ENCODE data around the gene MEOX1.
"Not testable (repeated sequence)": the region's sequence is repeated elsewhere in the genome, so short reads cannot be mapped to it uniquely, and the experiment has no call there.

Gene MEOX1

DNA sequence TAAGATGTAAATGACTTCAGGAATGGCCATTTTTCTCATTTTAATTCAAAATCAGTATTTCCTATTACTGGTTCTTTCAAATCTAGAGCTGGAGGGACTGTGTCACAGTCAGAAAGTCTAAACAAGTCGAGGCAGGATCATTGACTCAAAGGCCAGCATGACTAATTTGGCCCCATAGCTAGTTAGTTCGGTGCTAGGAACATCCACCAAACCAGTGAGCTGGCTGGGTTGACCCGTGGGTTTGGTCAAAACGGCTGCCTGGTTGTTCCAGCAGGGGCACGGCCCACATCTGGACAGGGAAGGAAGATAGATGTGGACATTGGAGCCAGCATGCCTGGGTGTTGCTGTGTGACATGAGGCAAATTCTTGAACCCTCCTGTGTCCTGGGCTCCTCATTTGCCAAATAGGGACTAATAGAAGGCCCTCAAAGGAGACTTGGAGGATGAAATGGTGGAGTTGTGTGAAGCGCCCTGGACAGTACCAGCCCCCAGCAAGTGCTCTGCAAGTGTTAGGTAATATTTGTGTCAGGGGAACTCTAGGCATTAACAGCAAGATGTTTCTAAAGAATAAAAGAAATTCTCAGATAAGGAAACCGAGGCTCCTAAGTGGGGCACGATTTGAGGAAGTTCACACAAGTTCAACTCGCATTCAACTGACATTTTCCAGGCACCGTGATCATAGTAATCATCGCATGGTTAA is 46.2 kb downstream of the MEOX1 start:
- DNase-seq = no peak

DNA sequence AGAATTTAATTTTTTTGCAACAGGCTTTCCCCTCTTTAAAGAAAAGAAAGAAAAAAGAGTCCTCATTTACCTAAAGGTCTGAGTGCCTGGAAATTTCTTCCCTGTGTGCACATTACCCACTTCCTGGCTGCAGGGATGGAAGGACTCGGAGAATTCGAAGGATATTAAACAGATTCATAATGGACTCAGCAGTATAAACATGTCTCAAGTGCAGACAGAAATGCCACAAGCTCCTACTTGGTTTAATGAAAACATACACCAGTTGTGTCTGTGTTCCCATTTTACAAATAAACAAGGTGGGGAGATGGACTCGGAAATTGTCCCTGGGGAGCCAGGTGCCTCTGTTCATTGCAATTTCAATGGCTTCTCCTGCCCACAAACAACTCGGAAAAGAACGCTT is 47.2 kb downstream of the MEOX1 start:
- DNase-seq = no peak

DNA sequence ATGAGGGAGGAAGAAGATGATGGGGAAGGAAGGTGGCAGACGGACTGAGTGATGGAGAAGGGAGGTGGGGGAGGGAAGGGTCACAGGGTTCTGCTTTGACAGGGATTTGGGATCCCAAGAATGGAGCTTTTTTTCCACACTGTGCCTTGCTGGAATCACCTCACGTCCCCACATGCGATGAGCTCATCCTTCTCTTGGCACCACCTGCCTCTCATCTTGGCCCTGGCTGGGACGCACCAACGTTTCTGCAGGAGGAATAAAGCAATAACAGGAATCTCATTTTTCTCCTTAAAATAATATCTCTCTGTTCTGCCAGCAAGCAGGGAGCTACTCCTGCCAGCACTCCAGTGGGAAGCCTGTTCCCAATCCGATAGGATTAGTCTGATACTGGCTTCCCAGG is 47.8 kb downstream of the MEOX1 start:
- DNase-seq = no peak

DNA sequence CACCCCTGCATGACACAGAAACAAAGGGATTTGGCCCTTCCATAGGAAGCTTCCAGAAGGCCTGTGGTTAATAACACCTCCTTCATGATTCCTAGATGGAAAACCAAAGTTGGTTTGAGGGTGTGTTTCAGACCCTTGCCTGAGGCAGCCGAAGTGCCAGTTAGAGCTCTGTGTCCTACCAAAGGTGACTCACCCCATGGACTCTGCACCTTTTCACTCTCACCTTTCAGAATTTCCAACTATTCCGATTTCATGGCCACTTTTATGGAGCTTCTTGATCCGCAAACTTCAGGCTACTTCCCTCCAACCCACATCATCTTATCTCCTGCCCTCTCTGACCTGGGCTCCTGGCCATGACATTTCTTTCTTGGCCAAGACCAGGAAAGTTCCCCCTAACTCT is 49.2 kb downstream of the MEOX1 start:
- DNase-seq = no peak

DNA sequence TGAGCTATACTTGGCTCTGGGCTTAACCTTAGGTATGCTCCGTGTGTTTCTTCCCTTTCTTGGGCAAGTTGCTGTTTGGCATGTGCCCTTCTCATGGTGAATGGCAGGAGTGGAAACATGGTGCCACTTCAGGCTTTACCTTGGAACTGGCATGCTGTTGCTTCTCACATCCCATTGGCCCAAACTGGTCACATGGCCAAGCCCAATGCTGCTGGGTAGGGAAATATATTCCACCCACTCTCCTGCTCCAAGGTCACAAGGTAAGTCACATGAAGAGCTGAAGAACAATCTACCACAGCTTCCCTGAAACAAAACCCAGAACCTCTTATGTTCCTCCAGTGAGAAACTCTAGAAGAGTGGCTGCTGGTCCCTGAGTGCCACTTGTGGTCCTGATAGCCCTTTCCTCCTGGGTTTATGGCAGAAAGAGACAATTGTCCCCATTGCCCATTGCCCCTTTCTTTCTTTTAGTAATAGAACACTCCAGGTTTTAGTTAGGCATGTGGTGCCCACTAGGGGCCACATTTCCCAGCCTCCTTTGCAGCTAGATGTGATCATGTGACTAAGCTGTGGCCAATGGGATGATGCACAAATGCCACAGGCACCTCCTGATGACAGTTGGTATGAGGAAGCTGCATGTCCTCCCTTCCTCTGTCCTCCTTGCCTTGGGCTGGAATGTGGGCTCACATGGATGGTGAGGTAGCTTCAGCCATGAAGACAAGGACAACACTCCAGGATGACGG is 50.3 kb downstream of the MEOX1 start:
- DNase-seq = no peak

DNA sequence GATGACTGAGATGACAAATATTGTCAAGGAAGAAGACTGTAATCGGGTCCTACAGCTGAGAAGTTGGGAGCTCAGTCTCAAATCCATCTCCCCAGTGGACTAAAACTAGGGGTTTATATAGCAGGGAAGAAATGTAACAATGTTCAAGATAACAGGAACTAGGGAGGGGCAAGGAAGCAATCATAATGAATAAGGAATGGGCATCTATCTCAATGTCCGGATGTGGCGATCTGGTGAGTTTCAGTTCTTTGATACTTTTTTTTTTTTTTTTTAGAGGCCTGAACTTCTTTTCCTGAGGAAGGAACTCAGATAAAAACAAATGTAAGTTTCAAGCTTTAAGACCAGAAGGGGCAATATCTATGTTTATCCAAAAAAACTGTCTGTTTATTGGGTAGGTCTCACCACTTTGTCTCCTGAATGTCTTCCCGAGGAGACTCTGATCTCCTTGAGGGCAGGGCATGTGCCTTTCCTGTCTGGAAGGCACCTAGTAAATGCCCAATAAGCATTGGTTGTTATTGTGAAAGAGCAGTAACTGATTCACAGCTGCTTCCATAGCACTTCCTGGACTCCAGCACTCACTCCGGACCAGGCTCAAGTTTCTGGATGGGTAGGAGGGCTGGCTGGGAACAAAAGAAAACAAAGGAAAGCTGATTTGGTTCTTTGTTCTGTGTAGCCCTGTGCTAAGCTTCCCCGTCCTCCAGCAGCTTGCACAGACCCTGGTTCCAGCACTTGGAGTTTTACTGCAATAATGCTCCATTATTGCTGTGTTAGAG is 51.9 kb downstream of the MEOX1 start:
- DNase-seq = no peak

DNA sequence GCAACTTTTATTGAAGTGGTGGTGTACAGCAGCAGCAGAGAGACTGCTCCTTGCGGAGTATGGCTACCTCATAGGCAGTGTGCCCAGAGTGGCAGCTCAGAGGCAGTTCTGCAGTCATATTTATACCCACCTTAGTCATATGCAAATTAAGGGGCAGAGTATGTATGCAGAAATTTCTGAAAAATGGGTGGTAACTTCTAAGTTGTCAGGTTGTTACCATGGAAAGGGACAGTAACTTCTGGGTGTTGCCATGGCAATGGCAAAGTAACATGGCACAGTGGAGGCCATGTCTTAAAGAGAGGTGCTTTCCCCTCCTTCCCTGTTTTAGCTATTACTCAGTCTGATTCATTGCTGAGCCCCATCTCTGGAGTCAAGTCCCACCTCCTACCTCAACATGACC is 53.4 kb downstream of the MEOX1 start:
- no peak for DNase-seq

DNA sequence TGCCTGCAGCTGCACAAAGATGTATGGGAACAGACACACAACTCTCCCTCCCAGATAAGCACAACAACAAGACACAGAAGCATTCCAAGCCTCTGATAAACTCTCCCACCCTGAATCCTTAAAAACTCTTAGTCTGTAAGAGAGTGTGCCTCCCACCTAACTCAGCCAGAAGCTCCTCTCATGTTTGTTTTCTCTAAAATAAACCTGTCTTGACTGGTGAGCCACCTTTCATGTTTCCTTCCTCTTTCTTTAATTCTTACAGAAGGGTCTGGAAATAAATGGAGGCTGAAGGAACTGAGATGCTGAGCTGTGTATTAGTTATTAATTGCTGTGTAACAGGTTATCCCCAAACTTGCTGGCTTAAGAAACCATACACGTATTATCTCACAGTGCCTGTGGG is 57.2 kb downstream of the MEOX1 start:
- no peak for DNase-seq

DNA sequence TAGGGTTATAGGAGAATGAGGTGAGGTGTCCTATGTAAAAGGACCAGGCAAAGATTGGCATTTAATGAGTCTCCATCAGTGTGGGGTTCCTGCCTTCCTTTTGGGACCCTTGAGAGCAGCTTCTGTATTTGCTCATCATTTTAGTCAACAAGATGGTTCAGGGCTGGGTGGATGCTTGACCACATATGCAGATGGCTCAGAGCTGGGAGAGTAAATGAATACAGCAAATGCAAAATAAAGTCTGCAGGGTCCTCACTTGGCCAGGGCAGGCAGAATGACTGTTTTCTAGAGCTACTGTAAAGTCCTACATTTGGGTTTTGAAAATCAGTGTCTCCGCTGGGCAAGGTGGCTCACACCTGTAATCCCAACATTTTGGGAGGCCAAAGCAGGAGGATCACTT is 58.4 kb downstream of the MEOX1 start:
- DNase-seq = no peak

DNA sequence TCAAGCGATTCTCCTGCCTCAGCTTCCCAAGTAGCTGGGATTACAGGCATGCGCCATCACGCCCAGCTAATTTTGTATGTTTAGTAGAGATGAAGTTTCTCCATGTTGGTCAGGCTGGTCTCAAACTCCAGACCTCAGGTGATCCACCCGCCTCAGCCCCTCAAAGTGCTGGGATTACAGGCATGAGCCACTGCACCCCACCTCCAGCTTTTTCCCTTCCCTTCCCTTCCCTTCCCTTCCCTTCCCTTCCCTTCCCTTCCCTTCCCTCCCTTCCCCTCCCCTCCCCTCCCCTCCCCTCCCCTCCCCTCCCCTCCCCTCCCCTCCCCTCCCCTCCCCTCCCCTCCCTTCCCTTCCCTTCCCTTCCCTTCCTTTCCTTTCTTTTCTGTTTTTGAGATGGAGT is 59.2 kb downstream of the MEOX1 start:
- DNase-seq = not testable (repeated sequence)

DNA sequence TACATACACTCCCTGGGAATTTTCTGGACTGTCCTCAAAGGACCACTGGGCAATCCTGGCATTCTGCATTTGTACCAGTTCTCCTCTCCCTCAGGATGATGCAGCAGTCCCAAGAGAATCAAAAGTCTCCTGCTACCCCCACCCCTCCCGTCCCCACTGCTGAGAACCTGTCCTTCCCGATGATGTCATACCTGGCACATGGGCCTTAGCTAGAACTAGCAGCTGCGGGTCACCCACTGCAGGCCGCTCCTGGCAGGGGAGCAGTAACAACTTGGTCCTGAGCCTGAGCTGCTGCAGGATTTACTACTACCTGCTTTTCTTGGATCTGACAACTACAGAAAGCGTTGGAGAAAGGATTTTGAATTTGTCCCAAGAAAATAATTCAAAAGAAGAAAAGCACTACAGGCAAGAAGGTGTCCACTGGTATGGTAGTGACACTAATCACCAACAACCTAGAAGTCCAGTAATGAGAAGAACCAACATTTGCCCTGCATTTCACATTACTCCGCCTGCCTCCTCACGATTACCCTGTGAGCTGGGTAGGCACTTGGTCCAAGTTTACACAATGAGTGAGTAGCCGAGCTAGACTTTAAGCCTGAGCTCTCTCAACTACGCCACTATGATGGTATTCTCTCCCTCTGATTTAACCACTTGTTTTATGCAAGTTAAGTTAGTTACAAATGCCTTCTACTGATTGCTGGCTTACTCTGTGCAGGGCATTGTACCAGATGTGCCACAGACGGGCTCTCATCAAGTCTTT is 60.3 kb downstream of the MEOX1 start:
- DNase-seq = no peak

DNA sequence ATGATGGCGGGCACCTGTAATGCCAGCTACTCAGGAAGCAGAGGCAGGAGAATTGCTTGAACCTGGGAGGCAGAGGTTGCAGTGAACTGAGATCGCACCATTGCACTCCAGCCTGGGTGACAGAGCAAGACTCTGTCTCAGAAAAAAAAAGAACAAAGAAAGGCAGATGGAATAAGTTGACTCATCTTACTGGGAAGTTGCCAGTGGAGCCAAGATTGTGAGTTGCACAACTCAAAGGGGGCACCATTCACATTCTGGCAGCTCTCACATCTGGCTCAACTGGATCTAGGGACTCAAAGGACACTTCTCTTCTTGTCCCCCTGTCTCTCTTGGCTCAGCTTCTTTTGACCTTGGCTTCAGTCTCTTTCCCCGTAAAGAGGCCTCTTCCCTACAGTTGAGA is 61.9 kb downstream of the MEOX1 start:
- DNase-seq = no peak

DNA sequence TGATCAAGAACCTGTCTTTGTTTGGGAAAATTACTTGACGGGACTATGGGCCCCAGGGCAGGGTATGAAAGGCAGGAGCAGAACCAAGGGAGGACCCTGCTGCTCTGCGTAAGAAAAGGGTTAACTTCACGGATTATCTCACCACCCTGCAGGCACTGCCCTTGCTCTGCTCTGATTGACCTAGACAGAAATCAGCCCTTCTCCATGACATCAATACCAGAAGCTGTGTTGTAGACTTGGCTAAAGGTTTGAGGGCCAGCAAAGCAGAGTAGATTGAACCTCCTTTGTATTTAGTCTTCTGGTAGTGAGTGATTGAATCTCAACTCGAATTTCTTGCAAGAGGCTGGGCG is 62.7 kb downstream of the MEOX1 start:
- DNase-seq = no peak

DNA sequence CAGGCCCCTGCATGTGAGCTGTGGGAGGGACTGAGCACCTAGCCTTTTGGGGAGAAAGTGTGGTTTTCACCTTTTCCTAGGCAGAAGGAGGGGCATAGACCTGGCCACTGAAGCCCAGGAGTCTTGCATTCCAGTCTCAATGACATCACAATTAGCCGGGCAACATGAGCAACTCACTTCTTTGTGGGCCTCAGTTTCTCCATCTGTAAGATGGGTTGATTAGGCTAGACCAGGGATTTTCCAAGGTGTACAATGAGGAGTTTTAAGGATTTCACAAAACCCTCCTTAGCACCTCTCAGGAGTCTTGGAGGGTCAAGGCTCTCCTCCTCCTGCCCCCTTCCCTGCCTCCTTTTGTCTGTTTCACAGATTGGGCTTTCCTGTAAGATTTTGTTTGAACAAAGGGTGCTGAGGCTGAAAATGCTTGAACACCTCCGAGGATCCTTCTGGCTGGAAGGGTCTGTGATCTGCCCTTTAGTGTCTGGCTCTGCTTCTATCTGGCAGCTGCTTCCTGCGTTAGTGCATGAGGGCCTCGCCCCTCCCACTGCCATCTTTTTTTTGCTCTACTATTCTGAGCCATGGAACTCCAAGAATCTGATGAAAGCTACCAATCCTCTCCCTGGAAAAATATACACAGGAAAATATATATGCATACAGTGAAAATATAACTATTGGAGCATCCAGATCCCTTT is 63.2 kb downstream of the MEOX1 start:
- no peak for DNase-seq

DNA sequence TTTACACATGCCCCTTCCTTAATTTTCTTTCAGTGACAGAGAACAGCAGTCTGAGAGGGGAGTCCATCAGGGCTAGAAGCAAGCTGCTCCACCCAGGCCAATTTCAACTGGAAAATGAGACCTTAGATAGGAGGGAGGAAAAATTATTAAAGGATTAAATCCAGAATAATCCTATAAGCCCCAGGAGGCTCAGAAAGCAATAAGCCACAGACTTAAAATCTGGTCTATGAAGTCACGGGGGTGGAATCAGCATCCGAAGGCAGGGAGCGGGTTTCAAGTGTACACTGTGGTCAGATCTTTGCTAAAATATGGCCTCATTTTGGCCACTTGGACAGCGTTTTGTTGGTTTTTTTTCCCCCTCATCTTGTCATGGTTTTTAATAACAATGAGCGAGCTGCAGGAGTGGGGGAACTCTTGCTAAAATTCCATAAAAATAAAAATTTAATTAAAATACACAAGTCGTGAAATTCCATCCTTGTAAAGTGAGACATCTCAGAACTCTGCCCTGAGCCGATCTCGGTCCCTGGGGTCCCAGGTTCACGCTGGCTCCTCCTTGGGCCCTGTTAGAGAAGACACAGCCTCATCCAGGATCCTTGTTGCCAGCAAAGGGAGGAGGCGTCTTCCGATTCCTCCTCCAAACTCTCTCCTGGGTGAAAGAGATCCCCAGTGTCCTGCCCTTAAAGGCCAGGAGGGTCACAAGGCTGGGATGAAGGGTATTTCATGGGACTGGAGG is 63.9 kb downstream of the MEOX1 start:
- no peak for DNase-seq

DNA sequence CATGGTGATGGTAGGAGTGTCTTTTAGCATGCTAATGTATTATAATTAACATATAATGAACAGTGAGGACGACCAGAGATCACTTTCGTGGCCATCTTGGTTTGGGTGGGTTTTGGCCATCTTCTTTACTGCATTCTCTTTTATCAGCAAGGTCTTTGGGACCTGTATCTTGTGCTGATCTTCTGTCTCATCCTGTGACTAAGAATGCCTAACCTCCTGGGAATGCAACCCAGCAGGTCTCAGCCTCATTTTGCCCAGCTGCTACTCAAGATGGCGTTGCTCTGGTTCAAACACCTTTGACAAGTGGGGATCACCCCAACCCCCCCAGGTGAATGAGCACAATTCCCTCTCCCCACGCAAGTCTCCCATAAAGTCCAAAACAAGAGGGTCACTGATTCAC is 66.3 kb downstream of the MEOX1 start:
- no peak for DNase-seq

DNA sequence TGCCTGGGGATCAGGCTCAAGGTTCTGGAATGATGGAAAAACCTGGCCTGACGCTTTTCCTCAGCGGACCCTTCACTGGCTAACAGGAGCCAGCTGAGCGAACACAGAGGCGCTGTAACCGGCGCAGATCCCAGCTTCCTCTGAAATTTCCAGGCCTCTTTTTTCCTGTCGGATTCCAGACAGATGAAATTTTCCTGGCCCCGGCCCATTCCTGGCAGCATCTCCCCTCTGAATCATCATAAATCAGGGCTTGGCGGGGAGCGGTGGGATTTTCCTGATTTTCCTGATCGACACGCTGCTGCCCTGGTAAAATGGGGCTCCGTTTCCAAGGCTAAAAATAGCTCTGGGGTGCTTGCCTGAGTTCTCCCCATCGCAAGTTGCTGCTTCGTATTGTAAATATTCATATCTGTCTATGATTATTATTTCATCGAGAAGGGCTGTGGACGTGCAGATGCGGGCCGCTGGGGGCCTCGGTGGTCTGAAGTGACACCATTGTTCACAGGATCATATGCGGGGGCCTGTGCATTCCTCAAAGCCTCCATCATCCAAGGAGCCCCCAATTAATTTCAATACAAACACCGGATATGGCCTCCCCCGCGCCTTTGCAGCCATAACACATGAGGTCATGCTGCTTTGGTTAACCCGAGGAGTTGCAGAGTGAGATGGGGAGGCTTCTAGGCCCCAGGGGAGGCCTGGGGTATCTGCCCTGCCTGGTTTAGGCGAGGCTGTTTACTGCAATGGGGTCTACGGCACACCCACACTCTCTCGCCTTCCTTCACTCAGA is 69.8 kb downstream of the MEOX1 start:
- DNase-seq = no peak

DNA sequence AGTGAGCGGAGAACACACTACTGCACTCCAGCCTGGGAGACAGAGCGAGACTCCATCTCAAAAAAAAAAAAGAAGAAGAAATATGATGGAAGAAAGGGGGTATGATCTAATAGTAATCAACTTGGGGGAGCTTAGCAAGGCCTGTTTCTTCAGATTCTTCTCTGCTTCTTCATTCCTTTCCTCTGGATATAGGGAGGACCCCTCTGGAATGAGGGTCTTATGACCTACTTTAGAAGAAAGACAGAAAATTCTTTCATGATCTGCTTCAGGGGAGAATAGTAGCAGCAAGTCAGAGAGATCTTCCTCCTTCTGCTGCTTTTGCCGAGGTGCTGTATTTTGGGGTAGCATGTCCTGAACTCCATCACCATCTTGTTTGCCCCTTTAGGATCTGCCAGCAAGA is 70.7 kb downstream of the MEOX1 start:
- DNase-seq = no peak
